WTC11 (cell line): ENCODE results near the gene RAB2B. TPM values are rescaled to one million over a fixed set of nuclear protein-coding genes. Genes with fewer than 3 reads are reported as not detected.

Source experiments
- CTCF ChIP-seq: fragments of 200-600 bp; IDR thresholded peaks from 2 replicates; pipeline ENCODE4 v1.8.0; 2022; ENCODE audit warnings: antibody characterized with exemption
- E2F1 ChIP-seq: sonication (generic); formaldehyde crosslinking; IDR thresholded peaks from 2 replicates; pipeline ENCODE4 v1.8.0; 2022; ENCODE audit warnings: mild to moderate bottlenecking, missing genetic modification reagents
- ELF4 ChIP-seq: sonication (generic); formaldehyde crosslinking; IDR thresholded peaks from 2 replicates; pipeline ENCODE4 v1.8.1; 2022; ENCODE audit warnings: low read depth, mild to moderate bottlenecking, moderate library complexity, missing genetic modification reagents
- ESRRA ChIP-seq: sonication (generic); formaldehyde crosslinking; IDR thresholded peaks from 2 replicates; pipeline ENCODE4 v1.8.1; 2022; ENCODE audit warnings: mild to moderate bottlenecking, missing genetic modification reagents, borderline replicate concordance
- ETV6 ChIP-seq: sonication (generic); formaldehyde crosslinking; IDR thresholded peaks from 2 replicates; pipeline ENCODE4 v1.8.1; 2022; ENCODE audit warnings: mild to moderate bottlenecking, missing genetic modification reagents
- HMGXB4 ChIP-seq: sonication (generic); formaldehyde crosslinking; IDR thresholded peaks from 2 replicates; pipeline ENCODE4 v1.8.1; 2023; ENCODE audit warnings: mild to moderate bottlenecking, moderate library complexity, missing genetic modification reagents
- IRF1 ChIP-seq: sonication (generic); formaldehyde crosslinking; IDR thresholded peaks from 2 replicates; pipeline ENCODE4 v1.8.0; 2023; ENCODE audit warnings: missing genetic modification reagents
- IRF2 ChIP-seq: sonication (generic); formaldehyde crosslinking; IDR thresholded peaks from 2 replicates; pipeline ENCODE4 v1.8.0; 2022; ENCODE audit warnings: low read depth, missing genetic modification reagents, borderline replicate concordance
- JAZF1 ChIP-seq: fragments of 250-450 bp; sonication (Bioruptor Pico); IDR thresholded peaks from 2 replicates; pipeline ENCODE4 v1.9.0; 2021; ENCODE audit warnings: moderate library complexity, mild to moderate bottlenecking, inconsistent platforms
- KAT7 ChIP-seq: sonication (generic); formaldehyde crosslinking; IDR thresholded peaks from 2 replicates; pipeline ENCODE4 v1.8.1; 2023; ENCODE audit warnings: missing genetic modification reagents, mild to moderate bottlenecking, borderline replicate concordance
- MYBL2 ChIP-seq: sonication (generic); formaldehyde crosslinking; IDR thresholded peaks from 2 replicates; pipeline ENCODE4 v1.8.1; 2023; ENCODE audit warnings: mild to moderate bottlenecking, moderate library complexity, missing genetic modification reagents
- NFE2L1 ChIP-seq: sonication (generic); formaldehyde crosslinking; IDR thresholded peaks from 2 replicates; pipeline ENCODE4 v1.8.1; 2023; ENCODE audit warnings: missing genetic modification reagents
- OVOL2 ChIP-seq: fragments of 250-450 bp; sonication (Bioruptor Pico); IDR thresholded peaks from 2 replicates; pipeline ENCODE4 v1.9.0; 2021; ENCODE audit warnings: mild to moderate bottlenecking, borderline replicate concordance
- RELA ChIP-seq: sonication (generic); formaldehyde crosslinking; IDR thresholded peaks from 2 replicates; pipeline ENCODE4 v1.8.1; 2022; ENCODE audit warnings: missing genetic modification reagents, mild to moderate bottlenecking, borderline replicate concordance
- RORB ChIP-seq: fragments of 250-450 bp; sonication (Bioruptor Pico); IDR thresholded peaks from 2 replicates; pipeline ENCODE4 v1.9.0; 2021; ENCODE audit warnings: mild to moderate bottlenecking
- SMAD4 ChIP-seq: sonication (generic); formaldehyde crosslinking; IDR thresholded peaks from 2 replicates; pipeline ENCODE4 v1.8.0; 2022; ENCODE audit warnings: mild to moderate bottlenecking, missing genetic modification reagents
- STAT6 ChIP-seq: sonication (generic); formaldehyde crosslinking; conservative IDR thresholded peaks from 2 replicates; pipeline ENCODE4 v1.8.1; 2023; ENCODE audit warnings: mild to moderate bottlenecking, low read depth, missing genetic modification reagents, moderate library complexity
- TEAD1 ChIP-seq: sonication (generic); formaldehyde crosslinking; IDR thresholded peaks from 2 replicates; pipeline ENCODE4 v1.8.0; 2022; ENCODE audit warnings: mild to moderate bottlenecking, missing genetic modification reagents
- TP53 ChIP-seq: sonication (generic); formaldehyde crosslinking; IDR thresholded peaks from 2 replicates; pipeline ENCODE4 v1.8.1; 2023; ENCODE audit warnings: mild to moderate bottlenecking, missing genetic modification reagents
- USF1 ChIP-seq: sonication (generic); formaldehyde crosslinking; IDR thresholded peaks from 2 replicates; pipeline ENCODE4 v1.8.0; 2022; ENCODE audit warnings: mild to moderate bottlenecking, missing genetic modification reagents
- ZBTB43 ChIP-seq: sonication (generic); formaldehyde crosslinking; IDR thresholded peaks from 2 replicates; pipeline ENCODE4 v1.8.1; 2023; ENCODE audit warnings: mild to moderate bottlenecking, missing genetic modification reagents
- ZNF138 ChIP-seq: sonication (generic); formaldehyde crosslinking; conservative IDR thresholded peaks from 2 replicates; pipeline ENCODE4 v1.8.1; 2022; ENCODE audit warnings: mild to moderate bottlenecking, moderate library complexity, missing genetic modification reagents
- ZNF416 ChIP-seq: fragments of 250-450 bp; sonication (Bioruptor Pico); IDR thresholded peaks from 2 replicates; pipeline ENCODE4 v1.9.0; 2021; ENCODE audit warnings: mild to moderate bottlenecking, inconsistent platforms
- ZNF425 ChIP-seq: fragments of 250-450 bp; sonication (Bioruptor Pico); conservative IDR thresholded peaks from 2 replicates; pipeline ENCODE4 v1.9.0; 2021; ENCODE audit warnings: mild to moderate bottlenecking
- ZSCAN18 ChIP-seq: fragments of 250-450 bp; sonication (Bioruptor Pico); IDR thresholded peaks from 2 replicates; pipeline ENCODE4 v2.1.2; 2022; ENCODE audit warnings: mild to moderate bottlenecking, moderate library complexity
- total RNA-seq: library from RNA; stranded (reverse); gene quantifications from 3 replicates; pipeline ENCODE4 v1.2.3, GENCODE V29; 2021

The RAB2B gene
- total RNA-seq, 1 experiment from 2014 or later = 29.6 TPM

- no peak; the same call in 1 of the 2 replicates for TF ChIP-seq HMGXB4 (CRISPR knock-in tag)
- TF ChIP-seq ETV6 (CRISPR knock-in tag) = peak; percentile 56; the same call in 1 of the 2 replicates
- TF ChIP-seq RELA = no peak
- no peak for TF ChIP-seq ZNF425 (CRISPR knock-in tag)
- TF ChIP-seq KAT7 = no peak; the same call in 1 of the 2 replicates
- TF ChIP-seq ZNF138 (CRISPR knock-in tag) = no peak
- peak; percentile 66; the same call in 1 of the 2 replicates for TF ChIP-seq ZBTB43
- TF ChIP-seq OVOL2 (CRISPR knock-in tag) = no peak
- no peak for TF ChIP-seq ZNF416 (CRISPR knock-in tag)
- no peak; the same call in 1 of the 2 replicates for TF ChIP-seq TP53 (CRISPR knock-in tag)
- TF ChIP-seq RORB (CRISPR knock-in tag) = no peak
- TF ChIP-seq E2F1 (CRISPR knock-in tag) = no peak
- no peak for TF ChIP-seq USF1
- no peak for TF ChIP-seq STAT6 (CRISPR knock-in tag)
- no peak for TF ChIP-seq ELF4
- no peak for TF ChIP-seq IRF1 (CRISPR knock-in tag)
- no peak for TF ChIP-seq SMAD4 (CRISPR knock-in tag)
- 0 out of 2 replicates have a peak, but pooled peaks have one; percentile 56 for TF ChIP-seq MYBL2 (CRISPR knock-in tag)
- TF ChIP-seq ZSCAN18 = no peak
- peak; percentile 18; the same call in 1 of the 2 replicates for TF ChIP-seq TEAD1
- TF ChIP-seq NFE2L1 (CRISPR knock-in tag) = no peak
- no peak for TF ChIP-seq JAZF1 (CRISPR knock-in tag)
- TF ChIP-seq ESRRA (CRISPR knock-in tag) = no peak
- no peak for TF ChIP-seq IRF2 (CRISPR knock-in tag)
- no peak for TF ChIP-seq CTCF
Measured at GRCh38 chr14:21525962-21526671, 49.4 kb upstream of the RAB2B start, which contains the start of gene SALL2 (continued).
